RWPE2 (cell line): ENCODE data around the gene BFSP1.

Source experiments
- ATAC-seq: fragments of 200-7000 bp; cut with Tn5 transposase; 3 replicates; pipeline ENCODE4 v1.9.1; 2021; ENCODE audit warnings: low read depth
- DNase-seq: peaks from one replicate; pipeline ENCODE4 v3.0.0-alpha.2; 2020; ENCODE audit warnings: low spot score
- H3K27ac ChIP-seq: fragments of 450-650 bp; 2 replicates; pipeline ENCODE4 v1.5.1; 2017; ENCODE audit warnings: mild to moderate bottlenecking; ENCODE audit not compliant: poor library complexity, severe bottlenecking
- H3K27me3 ChIP-seq: fragments of 250-450 bp; sonication (Bioruptor Pico); 2 replicates; pipeline ENCODE4 v1.5.1; 2021; ENCODE audit warnings: mild to moderate bottlenecking, moderate library complexity; ENCODE audit not compliant: insufficient read depth, poor library complexity, severe bottlenecking
- H3K36me3 ChIP-seq: fragments of 250-450 bp; sonication (Bioruptor Pico); 2 replicates; pipeline ENCODE4 v1.5.1; 2020; ENCODE audit warnings: low read depth, mild to moderate bottlenecking, moderate library complexity
- H3K4me1 ChIP-seq: fragments of 250-450 bp; sonication (Bioruptor Pico); 2 replicates; pipeline ENCODE4 v1.5.1; 2021; ENCODE audit warnings: mild to moderate bottlenecking, moderate library complexity; ENCODE audit not compliant: insufficient read depth, poor library complexity, severe bottlenecking
- H3K4me3 ChIP-seq: fragments of 250-450 bp; sonication (Bioruptor Pico); 2 replicates; pipeline ENCODE4 v1.5.1; 2021; ENCODE audit warnings: mild to moderate bottlenecking, moderate library complexity; ENCODE audit not compliant: severe bottlenecking
- H3K9me3 ChIP-seq: fragments of 250-450 bp; sonication (Bioruptor Pico); 2 replicates; pipeline ENCODE4 v1.5.1; 2021; ENCODE audit warnings: mild to moderate bottlenecking, moderate library complexity; ENCODE audit not compliant: severe bottlenecking
- TF ChIP-seq, protein P1 (sequence below): fragments of 450-650 bp; IDR thresholded peaks from one replicate; pipeline ENCODE4 v1.5.1; 2017; ENCODE audit warnings: mild to moderate bottlenecking, moderate library complexity; ENCODE audit not compliant: poor library complexity, severe bottlenecking

The BFSP1 gene

DNA sequence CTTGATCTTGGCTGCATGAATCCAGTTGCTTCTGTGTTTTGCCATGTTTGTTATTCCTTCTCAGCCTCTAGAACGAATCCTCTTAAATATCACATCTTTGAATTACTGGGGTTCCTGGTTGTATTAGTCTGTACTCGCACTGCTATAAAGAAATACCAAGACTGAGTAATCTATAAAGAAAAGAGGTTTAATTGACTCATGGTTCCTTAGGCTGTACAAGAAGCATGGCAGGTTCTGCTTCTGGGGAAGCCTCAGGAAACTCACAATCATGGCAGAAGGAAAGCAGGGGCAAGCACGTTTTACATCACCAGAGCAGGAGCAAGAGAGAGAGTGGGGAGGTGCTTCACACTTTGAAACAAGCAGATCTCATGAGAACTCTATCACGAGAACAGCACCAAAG lies 18.0 kb upstream of the BFSP1 start:
- Histone ChIP-seq H3K4me3 (no peak overlapping the region), H3K27ac (no peak overlapping the region), H3K27me3 (no peaks in the 10 kb centered on the region), H3K4me1 (peaks cover 5% of the 10 kb centered on the region), H3K36me3 (no peaks in the 10 kb centered on the region), H3K9me3 (no peaks in the 10 kb centered on the region)
- no peak for DNase-seq
- TF ChIP-seq, protein P1, sequence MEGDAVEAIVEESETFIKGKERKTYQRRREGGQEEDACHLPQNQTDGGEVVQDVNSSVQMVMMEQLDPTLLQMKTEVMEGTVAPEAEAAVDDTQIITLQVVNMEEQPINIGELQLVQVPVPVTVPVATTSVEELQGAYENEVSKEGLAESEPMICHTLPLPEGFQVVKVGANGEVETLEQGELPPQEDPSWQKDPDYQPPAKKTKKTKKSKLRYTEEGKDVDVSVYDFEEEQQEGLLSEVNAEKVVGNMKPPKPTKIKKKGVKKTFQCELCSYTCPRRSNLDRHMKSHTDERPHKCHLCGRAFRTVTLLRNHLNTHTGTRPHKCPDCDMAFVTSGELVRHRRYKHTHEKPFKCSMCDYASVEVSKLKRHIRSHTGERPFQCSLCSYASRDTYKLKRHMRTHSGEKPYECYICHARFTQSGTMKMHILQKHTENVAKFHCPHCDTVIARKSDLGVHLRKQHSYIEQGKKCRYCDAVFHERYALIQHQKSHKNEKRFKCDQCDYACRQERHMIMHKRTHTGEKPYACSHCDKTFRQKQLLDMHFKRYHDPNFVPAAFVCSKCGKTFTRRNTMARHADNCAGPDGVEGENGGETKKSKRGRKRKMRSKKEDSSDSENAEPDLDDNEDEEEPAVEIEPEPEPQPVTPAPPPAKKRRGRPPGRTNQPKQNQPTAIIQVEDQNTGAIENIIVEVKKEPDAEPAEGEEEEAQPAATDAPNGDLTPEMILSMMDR = no peak
- ATAC-seq = no peak; the same call in 2 of the 3 replicates

DNA sequence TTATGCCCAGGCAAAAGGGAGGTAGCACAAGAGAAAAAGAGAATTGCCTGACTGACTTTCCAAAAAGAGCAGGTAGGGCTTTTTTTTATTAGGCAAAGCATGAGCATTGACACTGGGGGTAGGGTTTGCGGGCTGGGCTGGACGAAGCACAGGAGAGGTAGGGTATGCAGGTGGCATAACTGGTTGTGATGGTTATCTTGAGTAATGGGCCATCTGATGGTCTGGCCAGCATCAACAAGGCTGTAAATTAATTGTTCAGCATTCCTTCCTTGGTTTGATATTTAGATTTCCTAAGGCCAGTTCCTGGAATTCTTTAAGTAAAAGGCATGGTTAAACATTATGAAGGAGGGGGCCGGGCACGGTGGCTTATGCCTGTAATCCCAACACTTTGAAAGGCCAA lies 13.9 kb upstream of the BFSP1 start:
- peaks cover 7% of the 10 kb centered on the region for H3K4me1 ChIP-seq
- H3K27ac ChIP-seq = no peak overlapping the region
- no peaks in the 10 kb centered on the region for H3K36me3 ChIP-seq
- no peaks in the 10 kb centered on the region for H3K9me3 ChIP-seq
- DNase-seq = no peak
- TF ChIP-seq, protein P1 = no peak
- ATAC-seq = no peak
- no peaks in the 10 kb centered on the region for H3K27me3 ChIP-seq
- no peak overlapping the region for H3K4me3 ChIP-seq

DNA sequence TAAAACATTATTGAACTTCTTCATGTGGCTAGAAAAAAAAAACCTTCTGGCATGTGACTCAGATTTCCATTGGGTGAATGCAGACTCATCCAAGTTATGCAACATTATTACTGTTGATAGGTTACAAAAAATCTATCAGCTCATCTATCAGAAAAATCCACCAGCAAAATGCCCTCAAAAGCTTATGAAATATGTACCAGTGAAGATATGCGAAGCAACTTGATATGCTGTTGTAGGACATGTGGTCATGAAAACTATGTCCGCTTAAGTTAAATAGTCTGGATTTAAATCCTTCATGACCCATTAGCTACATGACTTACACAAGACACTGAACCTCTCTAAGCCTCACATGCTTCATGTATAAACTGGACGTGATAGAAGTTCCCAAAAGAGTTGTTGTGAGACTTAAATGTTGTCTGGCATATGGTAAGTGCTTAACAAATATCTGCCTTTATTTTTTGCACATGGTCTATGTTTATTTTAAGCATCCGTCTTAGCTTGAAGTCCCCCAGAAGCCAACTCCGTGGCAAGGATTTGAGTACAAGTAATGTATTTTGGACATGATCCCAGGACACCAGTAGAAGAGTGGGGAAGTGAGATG lies 12.5 kb upstream of the BFSP1 start:
- DNase-seq = no peak
- no peaks in the 10 kb centered on the region for H3K36me3 ChIP-seq
- TF ChIP-seq, protein P1 = no peak
- ATAC-seq = no peak
- H3K27ac ChIP-seq = no peak overlapping the region
- no peak overlapping the region for H3K4me3 ChIP-seq
- H3K9me3 ChIP-seq = no peaks in the 10 kb centered on the region
- H3K27me3 ChIP-seq = no peaks in the 10 kb centered on the region
- H3K4me1 ChIP-seq = peaks cover 7% of the 10 kb centered on the region

DNA sequence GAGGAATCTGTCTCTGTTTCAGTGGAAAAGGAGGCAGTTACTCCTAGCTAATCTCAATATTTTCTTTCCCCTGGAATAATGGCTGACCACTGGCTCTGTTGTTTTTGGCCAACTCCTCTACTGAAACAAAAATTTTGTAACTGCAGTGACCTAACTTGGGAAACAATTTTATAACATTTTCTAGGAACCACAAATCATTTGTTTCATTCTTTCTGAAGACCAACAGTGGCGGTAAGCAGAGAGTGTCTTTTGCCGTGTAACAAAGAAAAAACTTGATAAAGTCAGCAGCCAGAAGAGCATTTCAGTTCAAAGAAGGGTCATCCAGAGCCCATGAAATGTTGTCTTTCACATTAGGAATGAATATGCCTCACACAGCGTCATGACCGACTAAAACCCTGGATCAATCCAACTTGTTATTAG lies 11.8 kb upstream of the BFSP1 start:
- H3K9me3 ChIP-seq = no peaks in the 10 kb centered on the region
- no peak overlapping the region for H3K4me3 ChIP-seq
- no peaks in the 10 kb centered on the region for H3K27me3 ChIP-seq
- peaks cover 7% of the 10 kb centered on the region for H3K4me1 ChIP-seq
- ATAC-seq (no peak), DNase-seq (no peak)
- TF ChIP-seq, protein P1 = no peak
- H3K36me3 ChIP-seq = no peaks in the 10 kb centered on the region
- H3K27ac ChIP-seq = no peak overlapping the region

DNA sequence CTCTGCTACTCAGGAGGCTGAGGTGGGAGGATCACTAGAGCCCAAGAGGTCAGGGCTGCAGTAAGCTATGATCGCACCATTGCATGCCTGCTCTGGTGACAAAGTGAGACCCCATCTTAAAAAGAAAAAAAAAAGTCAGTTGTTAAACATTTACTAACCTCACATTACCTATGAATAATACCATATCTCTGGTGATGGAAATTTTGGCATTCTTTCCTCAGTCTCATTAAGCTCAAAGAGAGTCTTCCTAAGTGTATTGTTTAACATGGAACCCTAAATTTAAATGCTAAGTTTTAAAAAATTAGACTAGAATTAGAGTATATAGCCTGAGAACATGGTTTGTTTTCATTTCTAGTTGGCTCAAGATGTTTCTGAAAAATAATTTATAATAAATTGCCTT lies 11.3 kb upstream of the BFSP1 start:
- TF ChIP-seq, protein P1 = no peak
- Histone ChIP-seq H3K4me3 (no peak overlapping the region), H3K36me3 (no peaks in the 10 kb centered on the region), H3K9me3 (no peaks in the 10 kb centered on the region), H3K27me3 (no peaks in the 10 kb centered on the region), H3K4me1 (peaks cover 7% of the 10 kb centered on the region), H3K27ac (no peak overlapping the region)
- no peak for ATAC-seq
- no peak for DNase-seq
